Measurements from ENCODE around the gene BACE2.
"Not testable (repeated sequence)": the region's sequence is repeated elsewhere in the genome, so short reads cannot be mapped to it uniquely, and the experiment has no call there.

BACE2 gene

GRCh38 chr21:41283211-41283818 is 115.4 kb downstream of the BACE2 start:
- peak; percentile 52 to 65 for DNase-seq

GRCh38 chr21:41289431-41289830 is 121.5 kb downstream of the BACE2 start:
- DNase-seq = no peak

- no peak for DNase-seq
These were observed 122.3 kb downstream of the BACE2 start for GRCh38 chr21:41290106-41290799.

GRCh38 chr21:41294548-41295231 is 126.7 kb downstream of the BACE2 start:
- no peak for DNase-seq

GRCh38 chr21:41295721-41296254 is 127.8 kb downstream of the BACE2 start:
- no peak for DNase-seq

GRCh38 chr21:41302976-41303375 is 135.0 kb downstream of the BACE2 start:
- DNase-seq = no peak

GRCh38 chr21:41304068-41304720 is 136.2 kb downstream of the BACE2 start:
- no peak for DNase-seq

- no peak for DNase-seq
These were observed 139.3 kb downstream of the BACE2 start for GRCh38 chr21:41307219-41307618.

GRCh38 chr21:41313285-41314164 is 145.6 kb downstream of the BACE2 start:
- DNase-seq = not testable (repeated sequence)

GRCh38 chr21:41315726-41316125 is 147.8 kb downstream of the BACE2 start:
- DNase-seq = no peak

GRCh38 chr21:41316200-41317062 is 148.5 kb downstream of the BACE2 start, which contains the start of gene FAM3B:
Gene FAM3B (plus strand): TSS chr21:41316801. CDS start chr21:41316880, 79 bp downstream.
- DNase-seq = no peak

- no peak for DNase-seq
These were observed 149.1 kb downstream of the BACE2 start for GRCh38 chr21:41317063-41317392.

GRCh38 chr21:41317458-41317857 is 149.5 kb downstream of the BACE2 start:
- DNase-seq = no peak

- DNase-seq = no peak
These were observed 150.3 kb downstream of the BACE2 start for GRCh38 chr21:41318218-41318617.

- no peak for DNase-seq
These were observed 151.3 kb downstream of the BACE2 start for GRCh38 chr21:41319273-41319672.

- DNase-seq = no peak
These were observed 153.4 kb downstream of the BACE2 start for GRCh38 chr21:41321211-41321907.

GRCh38 chr21:41321908-41322495 is 154.0 kb downstream of the BACE2 start:
- DNase-seq = no peak

GRCh38 chr21:41322496-41323382 is 154.8 kb downstream of the BACE2 start:
- no peak for DNase-seq
